Lower leg skin (tissue), 3 donors: Measurements from ENCODE around the gene DTX3L.

Experiments
- POLR2A ChIP-seq, 2 donors: fragments of 450-650 bp; IDR thresholded peaks; one replicate each; pipeline ENCODE4 v1.6.1; 2016 to 2017; ENCODE audit warnings: antibody characterized with exemption in 2 of 2, mild to moderate bottlenecking in 1 of 2, moderate library complexity in 1 of 2
- TF ChIP-seq, protein P1 (sequence below), 3 donors: fragments of 450-650 bp; IDR thresholded peaks; one replicate each; pipeline ENCODE4 v1.5.1; 2016; ENCODE audit warnings: antibody characterized with exemption in 3 of 3, mild to moderate bottlenecking in 3 of 3, moderate library complexity in 2 of 3

DNA sequence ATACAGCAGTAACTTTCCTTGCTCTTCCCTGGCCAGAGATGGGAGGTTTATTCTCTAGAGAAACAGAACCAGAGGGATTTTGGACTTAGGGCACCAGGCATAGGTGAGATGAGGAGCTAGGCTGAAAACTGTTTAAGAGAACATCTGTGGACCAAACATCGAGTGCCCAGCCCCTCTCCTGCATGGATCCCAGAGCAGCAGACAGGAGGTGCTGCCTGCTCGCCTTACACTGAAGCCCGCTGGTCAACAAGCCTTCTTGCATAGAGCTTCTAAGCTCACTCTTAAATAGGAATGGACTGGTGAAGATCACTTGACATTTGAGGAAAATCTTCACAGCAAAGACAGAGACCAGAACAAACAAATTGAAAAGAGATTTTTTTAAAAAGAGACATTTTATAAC, 54.5 kb downstream of the DTX3L start:
- TF ChIP-seq, protein P1, sequence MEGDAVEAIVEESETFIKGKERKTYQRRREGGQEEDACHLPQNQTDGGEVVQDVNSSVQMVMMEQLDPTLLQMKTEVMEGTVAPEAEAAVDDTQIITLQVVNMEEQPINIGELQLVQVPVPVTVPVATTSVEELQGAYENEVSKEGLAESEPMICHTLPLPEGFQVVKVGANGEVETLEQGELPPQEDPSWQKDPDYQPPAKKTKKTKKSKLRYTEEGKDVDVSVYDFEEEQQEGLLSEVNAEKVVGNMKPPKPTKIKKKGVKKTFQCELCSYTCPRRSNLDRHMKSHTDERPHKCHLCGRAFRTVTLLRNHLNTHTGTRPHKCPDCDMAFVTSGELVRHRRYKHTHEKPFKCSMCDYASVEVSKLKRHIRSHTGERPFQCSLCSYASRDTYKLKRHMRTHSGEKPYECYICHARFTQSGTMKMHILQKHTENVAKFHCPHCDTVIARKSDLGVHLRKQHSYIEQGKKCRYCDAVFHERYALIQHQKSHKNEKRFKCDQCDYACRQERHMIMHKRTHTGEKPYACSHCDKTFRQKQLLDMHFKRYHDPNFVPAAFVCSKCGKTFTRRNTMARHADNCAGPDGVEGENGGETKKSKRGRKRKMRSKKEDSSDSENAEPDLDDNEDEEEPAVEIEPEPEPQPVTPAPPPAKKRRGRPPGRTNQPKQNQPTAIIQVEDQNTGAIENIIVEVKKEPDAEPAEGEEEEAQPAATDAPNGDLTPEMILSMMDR (IDR thresholded peaks at IDR 0.05) = no peak
- no peak for TF ChIP-seq POLR2A (IDR thresholded peaks at IDR 0.05)
